Glutamatergic neuron (in vitro differentiated cells): ENCODE results near the gene MCM3AP. TPM values are rescaled to one million over a fixed set of nuclear protein-coding genes. Genes with fewer than 3 reads are reported as not detected.
A peak's percentile ranks its signal among the peaks of the same experiment; 100 is the strongest.

Source experiments
- DNase-seq: peaks from one replicate; pipeline ENCODE4 v3.0.0; 2022
- H3K27ac Mint-ChIP-seq: one replicate; pipeline ENCODE4 v1.8.0; 2020; ENCODE audit warnings: mild to moderate bottlenecking, mixed read lengths, inconsistent platforms; ENCODE audit not compliant: unreplicated experiment
- H3K27me3 Mint-ChIP-seq: one replicate; pipeline ENCODE4 v1.8.0; 2020; ENCODE audit warnings: mild to moderate bottlenecking, moderate library complexity, mixed read lengths, inconsistent platforms; ENCODE audit not compliant: unreplicated experiment
- H3K36me3 Mint-ChIP-seq: one replicate; pipeline ENCODE4 v1.8.0; 2020; ENCODE audit warnings: mild to moderate bottlenecking, mixed read lengths, inconsistent platforms; ENCODE audit not compliant: unreplicated experiment
- H3K4me1 Mint-ChIP-seq: one replicate; pipeline ENCODE4 v1.8.0; 2020; ENCODE audit warnings: mild to moderate bottlenecking, low read depth, mixed read lengths, inconsistent platforms; ENCODE audit not compliant: unreplicated experiment
- H3K4me3 Mint-ChIP-seq: one replicate; pipeline ENCODE4 v1.8.0; 2020; ENCODE audit warnings: mild to moderate bottlenecking, mixed read lengths, inconsistent platforms; ENCODE audit not compliant: unreplicated experiment
- H3K9me3 Mint-ChIP-seq: one replicate; pipeline ENCODE4 v1.8.0; 2020; ENCODE audit warnings: mild to moderate bottlenecking, moderate library complexity, mixed read lengths, inconsistent platforms; ENCODE audit not compliant: unreplicated experiment
- total RNA-seq: library from RNA; stranded (reverse); fragmentation: NEBNext Ultra II Directional; extraction: Animal tissue kit (Norgen Biotek cat#: 25700); gene quantifications from one replicate; pipeline ENCODE4 v1.2.1, GENCODE V29; 2021; ENCODE audit not compliant: unreplicated experiment
- TF ChIP-seq, protein P1 (sequence below): fragments of 200-600 bp; sonication (generic); IDR thresholded peaks from one replicate; pipeline ENCODE4 v1.5.0; 2021; ENCODE audit not compliant: partially characterized antibody, unreplicated experiment

MCM3AP gene
- total RNA-seq, 1 donor from 2014 or later = 121 TPM

GRCh38 chr21:46195595-46196195 lies 89.7 kb downstream of the MCM3AP start:
- peak overlapping the region; percentile 90 for H3K27ac Mint-ChIP-seq
- H3K4me3 Mint-ChIP-seq = no peak overlapping the region
- peaks cover 24% of the 10 kb centered on the region for H3K36me3 Mint-ChIP-seq
- DNase-seq = no peak
- TF ChIP-seq, protein P1, sequence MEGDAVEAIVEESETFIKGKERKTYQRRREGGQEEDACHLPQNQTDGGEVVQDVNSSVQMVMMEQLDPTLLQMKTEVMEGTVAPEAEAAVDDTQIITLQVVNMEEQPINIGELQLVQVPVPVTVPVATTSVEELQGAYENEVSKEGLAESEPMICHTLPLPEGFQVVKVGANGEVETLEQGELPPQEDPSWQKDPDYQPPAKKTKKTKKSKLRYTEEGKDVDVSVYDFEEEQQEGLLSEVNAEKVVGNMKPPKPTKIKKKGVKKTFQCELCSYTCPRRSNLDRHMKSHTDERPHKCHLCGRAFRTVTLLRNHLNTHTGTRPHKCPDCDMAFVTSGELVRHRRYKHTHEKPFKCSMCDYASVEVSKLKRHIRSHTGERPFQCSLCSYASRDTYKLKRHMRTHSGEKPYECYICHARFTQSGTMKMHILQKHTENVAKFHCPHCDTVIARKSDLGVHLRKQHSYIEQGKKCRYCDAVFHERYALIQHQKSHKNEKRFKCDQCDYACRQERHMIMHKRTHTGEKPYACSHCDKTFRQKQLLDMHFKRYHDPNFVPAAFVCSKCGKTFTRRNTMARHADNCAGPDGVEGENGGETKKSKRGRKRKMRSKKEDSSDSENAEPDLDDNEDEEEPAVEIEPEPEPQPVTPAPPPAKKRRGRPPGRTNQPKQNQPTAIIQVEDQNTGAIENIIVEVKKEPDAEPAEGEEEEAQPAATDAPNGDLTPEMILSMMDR = no peak
- peaks cover 24% of the 10 kb centered on the region for H3K27me3 Mint-ChIP-seq
- peaks cover 12% of the 10 kb centered on the region for H3K9me3 Mint-ChIP-seq
- H3K4me1 Mint-ChIP-seq = peaks cover 31% of the 10 kb centered on the region

DNA sequence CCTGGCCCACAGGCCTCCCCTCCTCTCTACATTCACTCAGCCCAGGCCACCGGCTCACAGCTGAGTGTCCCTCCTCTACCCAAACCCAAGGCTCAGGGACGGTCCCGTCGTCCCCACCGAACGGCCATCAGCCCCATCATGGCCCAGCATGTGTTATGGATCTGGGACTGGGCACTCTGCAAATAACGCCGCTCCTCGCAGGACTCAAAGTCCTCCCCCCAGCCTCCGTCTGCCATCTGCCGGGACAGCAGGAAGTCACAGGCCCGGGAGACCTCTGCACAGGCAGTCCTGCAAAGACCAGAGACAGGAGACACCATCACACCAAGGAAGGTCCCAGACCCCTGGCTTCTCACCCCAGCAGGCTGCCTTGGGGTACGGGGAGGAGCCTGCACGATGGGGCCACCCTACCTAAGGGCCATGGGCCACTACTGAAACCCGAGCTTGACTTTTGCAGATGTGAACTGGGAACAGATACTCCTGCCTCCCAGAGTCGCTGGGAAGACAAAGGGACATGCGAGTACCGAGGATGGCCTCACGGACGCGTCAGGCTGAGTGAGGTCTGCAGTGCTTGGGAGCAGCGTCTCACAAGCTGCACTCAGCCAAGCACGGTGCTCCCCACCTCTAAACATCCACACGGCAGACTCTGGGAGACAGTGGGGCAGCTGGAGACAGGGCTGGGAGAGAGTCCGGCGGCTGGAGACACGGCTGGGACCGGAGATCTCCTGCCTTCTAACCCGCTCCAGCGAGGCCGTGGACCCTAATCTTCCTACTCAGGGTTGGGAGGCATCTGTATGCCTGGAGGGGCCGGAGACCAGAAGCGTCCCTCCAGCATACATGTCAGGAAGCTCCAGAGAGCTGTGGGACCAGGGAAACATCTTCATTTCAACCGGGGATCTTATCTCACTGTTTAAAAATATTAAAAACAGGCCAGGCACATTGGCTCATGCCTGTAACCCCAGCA lies 90.8 kb downstream of the MCM3AP start:
- TF ChIP-seq, protein P1 = no peak
- peaks cover 12% of the 10 kb centered on the region for H3K9me3 Mint-ChIP-seq
- H3K36me3 Mint-ChIP-seq = peaks cover 13% of the 10 kb centered on the region
- H3K4me1 Mint-ChIP-seq = peaks cover 38% of the 10 kb centered on the region
- no peak for DNase-seq
- peak overlapping the region; percentile 90 for H3K27ac Mint-ChIP-seq
- peaks cover 29% of the 10 kb centered on the region for H3K27me3 Mint-ChIP-seq
- no peak overlapping the region for H3K4me3 Mint-ChIP-seq

GRCh38 chr21:46193829-46194373 lies 91.5 kb downstream of the MCM3AP start:
- TF ChIP-seq, protein P1 = no peak
- peaks cover 35% of the 10 kb centered on the region for H3K27me3 Mint-ChIP-seq
- H3K4me1 Mint-ChIP-seq = peaks cover 42% of the 10 kb centered on the region
- H3K36me3 Mint-ChIP-seq = peaks cover 6% of the 10 kb centered on the region
- no peak overlapping the region for H3K4me3 Mint-ChIP-seq
- no peak for DNase-seq
- H3K9me3 Mint-ChIP-seq = peaks cover 14% of the 10 kb centered on the region
- H3K27ac Mint-ChIP-seq = peak overlapping the region; percentile 90

- Mint-ChIP-seq H3K36me3 (peaks cover 3% of the 10 kb centered on the region), H3K4me3 (no peak overlapping the region), H3K27ac (peak overlapping the region; percentile 68), H3K4me1 (peaks cover 51% of the 10 kb centered on the region), H3K9me3 (peaks cover 18% of the 10 kb centered on the region), H3K27me3 (peaks cover 41% of the 10 kb centered on the region)
- no peak for DNase-seq
- TF ChIP-seq, protein P1 = no peak
Observed at GRCh38 chr21:46191686-46192575, 93.5 kb downstream of the MCM3AP start.
